GM19452 (cell line): ENCODE results near the gene GEMIN4.
"Not testable (repeated sequence)": the region's sequence is repeated elsewhere in the genome, so short reads cannot be mapped to it uniquely, and the experiment has no call there.

Experiments
- ATAC-seq: cut with Tn5 transposase; IDR thresholded peaks from one replicate; pipeline ENCODE4 v1.9.1; 2021; ENCODE audit not compliant: unreplicated experiment

GEMIN4 gene

DNA sequence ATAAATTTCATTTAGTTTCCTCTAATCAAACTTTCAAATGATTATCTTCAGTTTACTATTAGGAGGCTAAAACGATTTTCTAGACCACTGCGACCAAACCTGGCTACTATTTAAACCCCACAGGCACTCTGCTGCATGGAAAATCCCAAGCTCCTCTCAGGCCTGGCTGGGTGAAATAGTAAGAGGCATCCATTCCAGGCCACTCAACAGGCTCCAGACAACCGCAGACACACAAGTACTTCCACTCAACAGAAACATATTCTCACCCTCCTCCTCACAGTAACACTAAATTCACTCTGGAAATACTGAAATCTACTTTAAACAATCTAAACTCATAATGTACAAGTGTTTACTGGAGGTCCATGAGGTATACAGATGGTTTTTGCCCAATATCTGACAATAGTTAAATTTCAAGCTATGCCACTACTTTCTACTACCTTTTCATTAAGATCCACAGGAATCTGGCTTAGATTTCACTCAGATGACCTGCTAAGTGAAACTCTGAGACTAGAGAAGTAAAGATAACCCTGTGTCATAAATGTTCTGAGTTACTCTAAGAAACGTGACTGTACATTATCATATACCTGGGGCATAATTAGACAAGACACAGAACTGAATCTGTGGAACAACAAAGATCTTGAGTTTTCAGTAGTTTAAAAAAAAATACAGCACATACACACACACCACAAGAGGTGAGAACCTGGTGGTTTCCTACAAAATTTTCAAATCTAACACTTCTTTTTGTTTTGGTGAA is 47.8 kb downstream of the GEMIN4 start:
- no peak for ATAC-seq

DNA sequence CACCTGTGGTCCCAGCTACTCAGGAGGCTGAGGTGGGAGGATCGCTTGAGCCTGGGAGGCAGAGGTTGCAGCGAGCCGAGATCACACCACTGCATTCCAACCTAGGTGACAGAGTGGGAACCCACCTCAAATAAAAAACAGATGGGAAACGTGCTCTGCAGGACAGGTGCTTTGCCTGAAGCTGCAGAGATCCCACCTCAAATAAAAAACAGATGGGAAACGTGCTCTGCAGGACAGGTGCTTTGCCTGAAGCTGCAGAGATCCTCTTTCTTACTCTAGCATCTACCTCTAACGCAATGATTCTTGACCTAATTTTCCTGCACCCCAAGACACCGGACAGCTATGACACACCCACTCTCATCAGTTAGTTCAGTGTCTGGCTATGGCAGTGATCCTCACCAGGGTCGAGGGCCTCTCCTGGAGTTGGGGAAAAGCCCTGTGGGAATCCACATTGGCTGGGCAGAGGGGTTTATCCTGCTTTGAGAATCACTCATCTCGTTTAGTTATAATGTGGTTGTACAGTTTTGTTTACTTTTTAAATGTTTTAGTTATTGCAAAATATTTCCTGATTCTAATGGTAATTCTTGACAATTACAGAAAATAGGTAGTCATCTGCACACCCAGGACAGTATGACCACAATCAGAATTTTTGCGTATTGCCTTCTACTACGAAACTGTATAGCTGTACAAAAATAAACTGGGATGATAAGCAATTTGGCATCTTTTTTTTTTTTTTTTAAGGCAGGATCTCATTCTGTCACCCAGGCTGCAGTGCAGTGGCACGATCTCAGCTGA is 48.8 kb downstream of the GEMIN4 start:
- ATAC-seq, result no peak

DNA sequence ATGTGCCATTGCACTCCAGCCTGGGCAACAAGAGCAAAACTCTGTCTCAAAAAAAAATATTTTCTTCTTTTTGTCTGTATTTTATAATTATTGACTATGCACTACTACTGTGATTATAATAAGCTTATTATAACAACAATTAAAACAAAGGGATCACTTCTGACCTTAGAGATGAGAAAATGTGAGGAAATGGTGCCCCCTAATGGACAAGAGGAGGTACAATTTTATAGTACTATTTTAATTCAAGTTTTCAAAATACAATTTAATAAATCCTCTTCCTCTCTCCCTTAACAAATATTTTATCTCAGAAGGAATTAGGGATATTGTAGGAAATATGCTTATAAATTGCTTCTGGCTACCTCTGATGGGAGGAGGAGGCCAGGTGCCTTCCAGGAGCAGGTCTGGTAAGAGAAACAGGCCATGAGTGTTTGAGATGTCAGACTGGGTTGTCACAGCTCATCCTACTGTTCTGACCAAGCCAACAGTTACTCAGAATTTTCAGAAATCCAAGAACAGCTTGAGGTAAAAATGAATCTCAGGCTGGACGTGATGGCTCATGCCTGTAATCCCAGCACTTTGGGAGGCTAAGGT is 51.5 kb downstream of the GEMIN4 start:
- no peak for ATAC-seq

DNA sequence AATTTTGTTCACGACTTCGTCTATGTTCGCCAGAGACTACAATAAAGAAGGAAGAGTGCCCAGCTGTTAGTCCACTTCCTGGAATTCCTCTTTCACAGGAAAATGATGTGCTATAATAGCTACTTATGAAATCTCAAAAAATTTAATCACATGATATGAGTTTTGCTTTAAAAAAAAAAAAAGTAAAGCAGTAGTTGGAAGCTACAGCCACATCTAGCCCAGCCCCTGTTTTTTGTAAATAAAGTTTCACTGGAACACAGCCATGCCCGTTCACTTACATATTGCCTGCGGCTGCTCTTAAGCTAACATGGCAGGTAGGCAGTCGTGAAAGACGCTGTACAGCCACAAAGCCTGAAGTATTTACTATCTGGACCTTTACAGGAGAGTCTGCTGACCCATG is 52.7 kb downstream of the GEMIN4 start:
- ATAC-seq, result no peak

DNA sequence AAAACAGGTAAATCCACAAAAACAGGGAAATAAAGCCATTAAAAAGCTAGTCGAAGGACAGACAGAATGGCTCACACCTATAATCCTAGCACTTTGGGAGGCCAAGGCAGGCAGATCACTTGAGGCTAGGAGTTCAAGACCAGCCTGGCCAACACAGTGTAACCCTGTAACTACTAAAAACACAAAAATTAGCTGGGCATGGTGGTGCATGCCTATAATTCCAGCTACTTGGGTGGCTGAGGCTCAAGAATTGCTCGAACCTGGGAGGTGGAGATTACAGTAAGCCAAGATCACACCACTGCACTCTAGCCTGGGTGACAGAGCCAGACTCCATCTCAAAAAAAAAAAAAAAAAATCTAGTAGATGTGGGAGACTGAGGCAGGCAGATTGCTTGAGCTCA is 54.0 kb downstream of the GEMIN4 start:
- not testable (repeated sequence) for ATAC-seq

DNA sequence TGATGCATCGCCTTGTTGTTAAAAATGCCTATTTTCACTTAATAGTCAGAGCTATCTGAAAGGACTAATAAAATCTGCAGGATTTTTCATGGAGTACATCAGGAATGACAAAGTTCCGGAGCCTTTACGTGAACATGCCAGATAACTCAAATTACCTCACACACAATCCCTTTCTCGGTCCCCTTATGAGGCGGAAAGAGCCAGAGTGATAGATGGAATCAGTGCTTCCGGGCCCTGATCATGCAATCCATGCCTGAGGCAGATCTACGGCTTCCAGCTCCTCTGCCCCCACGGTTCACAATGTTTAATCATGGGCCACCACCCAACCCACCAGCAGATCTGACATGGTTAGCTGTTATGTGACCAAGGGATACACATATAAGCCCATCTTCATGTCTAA is 54.4 kb downstream of the GEMIN4 start:
- no peak for ATAC-seq

DNA sequence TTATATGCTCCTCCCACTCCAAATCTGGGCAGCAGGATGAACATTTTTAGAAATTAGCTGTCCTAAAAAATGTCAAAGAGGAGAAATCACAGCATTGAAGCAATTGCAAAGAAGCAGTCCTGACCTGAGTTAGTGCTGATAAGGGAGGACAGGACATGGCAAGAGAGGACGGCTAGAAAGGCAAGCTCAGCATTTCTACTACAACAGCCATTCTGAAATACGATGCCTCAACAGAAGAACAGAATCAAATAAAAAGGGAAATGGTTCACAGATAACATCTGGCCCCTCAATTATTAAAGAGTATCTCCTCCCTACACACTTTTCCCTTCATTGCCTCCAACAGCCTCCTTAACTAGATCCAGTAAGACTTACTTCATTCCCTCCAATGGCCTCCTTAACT is 55.7 kb downstream of the GEMIN4 start:
- ATAC-seq, result no peak
